Stimulated activated CD4-positive, alpha-beta T cell treated with anti-CD3 and anti-CD28 coated beads, Interleukin-1b, Interleukin-23, amount 100 ng/mL, for 1 hour (primary cell): ENCODE measurements around the gene AP2B1.
A peak's percentile ranks its signal among the peaks of the same experiment; 100 is the strongest.
"Not testable (repeated sequence)": the region's sequence is repeated elsewhere in the genome, so short reads cannot be mapped to it uniquely, and the experiment has no call there.

Source experiments
- DNase-seq, 2 donors: peaks; one replicate each; pipeline ENCODE4 v3.0.0-alpha.2; 2020; ENCODE audit warnings: low read depth in 2 of 2

Gene AP2B1

GRCh38 chr17:35587074-35587961, at the start of gene AP2B1:
TSS of gene AP2B1 (plus strand) at chr17:35587322. CDS start at chr17:35594031, 6,709 bp downstream.
- DNase-seq: peak; percentile 93 to 96

GRCh38 chr17:35537601-35538141, 49.5 kb upstream of the AP2B1 start, which contains the start of gene SLFN12L:
TSS of gene SLFN12L (minus strand) at chr17:35537678. CDS start at chr17:35522364, 15,314 bp downstream.
- no peak for DNase-seq

GRCh38 chr17:35539659-35540026, 47.5 kb upstream of the AP2B1 start:
- DNase-seq: no peak

- no peak for DNase-seq
Measured at GRCh38 chr17:35540589-35541404, 46.3 kb upstream of the AP2B1 start.

GRCh38 chr17:35541434-35541833, 45.7 kb upstream of the AP2B1 start:
- no peak for DNase-seq

- no peak for DNase-seq
Measured at GRCh38 chr17:35542990-35543389, 44.1 kb upstream of the AP2B1 start.

GRCh38 chr17:35543856-35544255, 43.3 kb upstream of the AP2B1 start:
- DNase-seq: no peak

- DNase-seq: no peak
Measured at GRCh38 chr17:35545150-35545549, 42.0 kb upstream of the AP2B1 start.

- no peak for DNase-seq
Measured at GRCh38 chr17:35546487-35546886, 40.6 kb upstream of the AP2B1 start.

GRCh38 chr17:35548208-35548810, 38.8 kb upstream of the AP2B1 start:
- no peak for DNase-seq

- no peak for DNase-seq
Measured at GRCh38 chr17:35548978-35549377, 38.1 kb upstream of the AP2B1 start.

GRCh38 chr17:35553310-35553709, 33.8 kb upstream of the AP2B1 start:
- no peak for DNase-seq

- no peak for DNase-seq
Measured at GRCh38 chr17:35554668-35555067, 32.5 kb upstream of the AP2B1 start.

- no peak for DNase-seq
Measured at GRCh38 chr17:35555691-35556090, 31.4 kb upstream of the AP2B1 start.

GRCh38 chr17:35557353-35557752, 29.8 kb upstream of the AP2B1 start:
- DNase-seq: no peak

- no peak for DNase-seq
Measured at GRCh38 chr17:35559495-35560210, 27.5 kb upstream of the AP2B1 start.

- no peak for DNase-seq
Measured at GRCh38 chr17:35560703-35561102, 26.4 kb upstream of the AP2B1 start, which contains the start of gene SLFN14. TSS of gene SLFN14 (minus strand) at chr17:35560819. CDS start at chr17:35558062, 2,757 bp downstream.

GRCh38 chr17:35563181-35563580, 23.9 kb upstream of the AP2B1 start:
- not testable (repeated sequence) for DNase-seq

- no peak for DNase-seq
Measured at GRCh38 chr17:35566968-35567367, 20.2 kb upstream of the AP2B1 start.

GRCh38 chr17:35568561-35568960, 18.6 kb upstream of the AP2B1 start:
- DNase-seq: no peak

GRCh38 chr17:35569405-35569804, 17.7 kb upstream of the AP2B1 start:
- no peak for DNase-seq
